A673 (cell line): Measurements from ENCODE around the gene BSPRY. TPM values are rescaled to one million over a fixed set of nuclear protein-coding genes. Genes with fewer than 3 reads are reported as not detected.

Source experiments
- BruUV-seq: library from RNA; stranded (reverse); fragments of 400-500 nt; replicated peaks from 2 replicates; lab custom pipeline; 2021; lab: Mats Ljungman, UMichigan
- CTCF ChIA-PET: fragments of 300-600 bp; sonication (Branson Sonifier 250); formaldehyde crosslinking; loops from one replicate; lab custom pipeline; 2022; ENCODE audit warnings: antibody characterized with exemption; lab: Charles Lee
- POLR2A ChIA-PET: fragments of 300-600 bp; sonication (Branson Sonifier 250); formaldehyde crosslinking; loops from one replicate; lab custom pipeline; 2022; ENCODE audit warnings: antibody characterized with exemption; ENCODE audit not compliant: low non-redundant PET; lab: Charles Lee
- DNase-seq: peaks from one replicate; pipeline ENCODE4 v3.0.0-alpha.2; 2015; ENCODE audit warnings: low spot score
- H3K27ac ChIP-seq: fragments of 200-600 bp; sonication (generic); 2 replicates; pipeline ENCODE4 v1.5.1; 2016; ENCODE audit warnings: mixed run types, low read depth, mild to moderate bottlenecking, mixed read lengths, antibody characterized with exemption, low read length; ENCODE audit not compliant: poor library complexity, severe bottlenecking
- H3K27me3 ChIP-seq: fragments of 200-600 bp; sonication (generic); replicated peaks from 2 replicates; pipeline ENCODE4 v1.6.1; 2017; ENCODE audit warnings: mixed run types, low read depth, mild to moderate bottlenecking, mixed read lengths, antibody characterized with exemption, low read length; ENCODE audit not compliant: insufficient read depth, poor library complexity
- H3K36me3 ChIP-seq: fragments of 200-600 bp; sonication (generic); 2 replicates; pipeline ENCODE4 v1.6.1; 2016; ENCODE audit warnings: mixed run types, mild to moderate bottlenecking, mixed read lengths, antibody characterized with exemption, low read length; ENCODE audit not compliant: insufficient read depth, poor library complexity, severe bottlenecking
- H3K4me1 ChIP-seq: fragments of 200-600 bp; sonication (generic); 2 replicates; pipeline ENCODE4 v1.6.1; 2017; ENCODE audit warnings: mixed run types, mild to moderate bottlenecking, mixed read lengths, antibody characterized with exemption, low read length; ENCODE audit not compliant: insufficient read depth, poor library complexity, severe bottlenecking
- H3K4me3 ChIP-seq: fragments of 200-600 bp; sonication (generic); 2 replicates; pipeline ENCODE4 v1.5.1; 2016; ENCODE audit warnings: low read depth, mixed run types, mild to moderate bottlenecking, mixed read lengths, low read length; ENCODE audit not compliant: poor library complexity, severe bottlenecking
- H3K9me3 ChIP-seq: fragments of 200-600 bp; sonication (generic); 2 replicates; pipeline ENCODE4 v1.6.1; 2016; ENCODE audit warnings: mixed run types, low read depth, mild to moderate bottlenecking, mixed read lengths, antibody characterized with exemption, low read length; ENCODE audit not compliant: poor library complexity, severe bottlenecking
- CTCF ChIP-seq: fragments of 300-800, 200-600 bp; sonication (generic); conservative IDR thresholded peaks from 2 replicates; pipeline ENCODE4 v1.5.1; 2017; ENCODE audit warnings: low read depth, mild to moderate bottlenecking, antibody characterized with exemption, low read length, moderate library complexity, mixed read lengths
- EZH2 ChIP-seq: fragments of 200-600 bp; sonication (generic); IDR thresholded peaks from 2 replicates; pipeline ENCODE4 v1.6.1; 2017; ENCODE audit warnings: borderline replicate concordance, low read depth, mild to moderate bottlenecking, mixed read lengths, antibody characterized with exemption, low read length; ENCODE audit not compliant: poor library complexity, severe bottlenecking
- intact Hi-C: fragments of 100-400 bp; cut with micrococcal nuclease; formaldehyde crosslinking; loops from one replicate; pipeline ENCODE4 v1.10.0; 2022; ENCODE audit not compliant: unreplicated experiment
- total RNA-seq: library from RNA; stranded (reverse); gene quantifications from 2 replicates; pipeline ENCODE4 v1.2.3, GENCODE V29; 2021

Gene BSPRY
- total RNA-seq, 1 experiment from 2014 or later: not detected

GRCh38 chr9:113350107-113350661, 843 bp downstream of the BSPRY start:
- TF ChIP-seq CTCF: no peak
- TF ChIP-seq EZH2: peak; percentile 41
- no peak overlapping the region for H3K27ac ChIP-seq
- H3K4me1 ChIP-seq: no peaks in the 10 kb centered on the region
- peak overlapping the region; percentile 43 for H3K4me3 ChIP-seq
- ChIA-PET CTCF (no interaction called here), POLR2A (no interaction called here)
- intact Hi-C loops: no loop called here
- no peak for DNase-seq
- BruUV-seq: no TSS peak
- H3K36me3 ChIP-seq: no peaks in the 10 kb centered on the region
- H3K27me3 ChIP-seq: peaks cover 42% of the 10 kb centered on the region
- no peaks in the 10 kb centered on the region for H3K9me3 ChIP-seq

DNA sequence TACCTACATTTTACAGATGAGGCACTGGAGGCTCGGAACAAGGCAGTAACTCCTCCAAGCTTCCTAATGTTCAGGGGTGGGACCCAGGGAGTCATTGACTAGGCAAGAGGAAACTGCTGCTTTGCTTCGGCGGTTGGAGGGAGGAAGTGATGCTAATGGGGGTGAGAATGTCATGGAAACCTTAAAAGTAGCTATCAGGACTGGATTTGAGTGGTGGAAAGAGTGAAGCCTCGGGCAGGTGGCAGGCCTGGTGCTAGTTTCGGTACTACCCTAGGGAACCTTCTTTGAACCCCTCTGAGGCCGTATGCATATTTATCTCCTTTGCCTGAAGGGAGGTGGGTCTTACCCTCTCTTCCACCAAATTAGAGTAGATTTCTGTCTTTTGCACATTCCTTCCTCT, 1.6 kb downstream of the BSPRY start:
- no TSS peak for BruUV-seq
- no peak for DNase-seq
- POLR2A ChIA-PET: no interaction called here
- CTCF ChIA-PET: no interaction called here
- peaks cover 44% of the 10 kb centered on the region for H3K27me3 ChIP-seq
- TF ChIP-seq EZH2: no peak
- TF ChIP-seq CTCF: no peak
- no peaks in the 10 kb centered on the region for H3K36me3 ChIP-seq
- no peak overlapping the region for H3K27ac ChIP-seq
- H3K9me3 ChIP-seq: no peaks in the 10 kb centered on the region
- H3K4me3 ChIP-seq: no peak overlapping the region
- intact Hi-C loops: no loop called here
- no peaks in the 10 kb centered on the region for H3K4me1 ChIP-seq

- no peaks in the 10 kb centered on the region for H3K9me3 ChIP-seq
- peaks cover 46% of the 10 kb centered on the region for H3K27me3 ChIP-seq
- DNase-seq: no peak
- intact Hi-C loops: no loop called here
- POLR2A ChIA-PET: no interaction called here
- H3K4me3 ChIP-seq: no peak overlapping the region
- H3K4me1 ChIP-seq: no peaks in the 10 kb centered on the region
- no TSS peak for BruUV-seq
- H3K36me3 ChIP-seq: no peaks in the 10 kb centered on the region
- TF ChIP-seq EZH2 (no peak), CTCF (no peak)
- no peak overlapping the region for H3K27ac ChIP-seq
- CTCF ChIA-PET: no interaction called here
Measured at GRCh38 chr9:113352006-113352405, 2.7 kb downstream of the BSPRY start.
